ENCODE results near the gene HOXA4.
A peak's percentile ranks its signal among the peaks of the same experiment; 100 is the strongest.

The HOXA4 gene

DNA sequence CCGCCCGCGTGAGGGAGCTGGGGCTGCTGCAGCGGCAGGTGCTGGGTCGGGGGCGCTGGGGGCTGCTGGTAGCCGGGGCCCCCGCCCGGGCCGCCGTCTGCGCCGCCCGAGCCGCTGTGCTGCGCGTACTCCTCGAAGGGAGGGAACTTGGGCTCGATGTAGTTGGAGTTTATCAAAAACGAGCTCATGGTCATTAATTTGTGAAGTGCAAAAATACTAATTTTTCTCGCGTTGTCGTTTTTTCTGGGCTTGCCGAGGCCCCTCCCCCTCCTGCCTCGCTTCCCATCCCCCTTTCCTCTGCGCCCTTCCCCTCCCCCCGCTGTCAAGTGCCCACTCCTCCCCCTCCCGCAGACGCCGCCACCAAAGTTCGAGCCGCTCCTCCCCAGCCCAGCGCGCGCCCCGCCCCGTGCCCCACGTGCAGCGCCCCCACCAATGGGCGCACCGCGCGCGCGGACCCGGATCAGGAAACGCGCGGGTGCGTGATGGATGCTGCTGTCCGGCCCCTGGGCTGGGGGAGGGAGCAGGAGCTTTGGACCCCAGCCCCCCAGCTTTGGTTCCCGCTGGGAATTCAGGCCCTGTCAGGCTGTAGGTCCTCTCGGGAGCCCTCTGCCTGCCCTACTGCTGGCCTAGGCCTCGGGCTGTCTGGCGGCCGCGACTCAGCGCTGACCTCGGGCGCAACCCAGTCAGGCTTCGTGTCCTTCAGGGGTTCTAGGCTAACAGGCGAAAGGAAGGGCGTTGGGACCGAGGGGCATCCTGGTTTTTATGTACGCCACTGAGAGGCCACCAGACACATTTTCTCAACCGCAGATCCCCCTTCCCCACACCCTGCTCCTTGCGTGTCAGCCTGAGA, at the start of gene HOXA4:
Gene HOXA4, minus strand, starts transcription at position 218 of the 850 bp plus-strand sequence. Its CDS starts 24 bp downstream, at position 194.
- DNase-seq, result peak; percentile 82

- DNase-seq, result peak; percentile 87
Observed at GRCh38 chr7:27179503-27180430, 49.2 kb upstream of the HOXA4 start.

- peak; percentile 46 for DNase-seq
Observed at GRCh38 chr7:27179030-27179429, 48.5 kb upstream of the HOXA4 start.

- DNase-seq, result peak; percentile 45
Observed at GRCh38 chr7:27178366-27178765, 47.8 kb upstream of the HOXA4 start.

- peak; percentile 15 for DNase-seq
Observed at GRCh38 chr7:27177795-27178320, 47.3 kb upstream of the HOXA4 start.

GRCh38 chr7:27176962-27177794, 46.6 kb upstream of the HOXA4 start:
- DNase-seq, result peak; percentile 50

DNA sequence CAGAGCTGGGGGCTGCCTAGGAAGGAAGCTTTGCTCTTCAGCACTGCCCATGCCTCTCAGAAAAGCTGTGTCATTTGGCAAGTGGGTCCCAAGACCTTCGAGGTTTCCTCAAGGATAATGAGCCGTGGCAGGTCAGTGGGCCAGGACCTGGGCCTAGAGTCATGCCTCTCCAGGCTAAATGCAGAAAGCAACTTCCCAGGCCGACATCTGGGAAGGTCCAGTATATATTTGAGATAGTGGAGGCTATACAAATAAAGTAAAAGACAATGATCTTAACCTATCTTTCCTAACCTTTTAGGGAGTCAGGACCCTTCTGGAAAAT, 45.9 kb upstream of the HOXA4 start:
- DNase-seq, result no peak

DNA sequence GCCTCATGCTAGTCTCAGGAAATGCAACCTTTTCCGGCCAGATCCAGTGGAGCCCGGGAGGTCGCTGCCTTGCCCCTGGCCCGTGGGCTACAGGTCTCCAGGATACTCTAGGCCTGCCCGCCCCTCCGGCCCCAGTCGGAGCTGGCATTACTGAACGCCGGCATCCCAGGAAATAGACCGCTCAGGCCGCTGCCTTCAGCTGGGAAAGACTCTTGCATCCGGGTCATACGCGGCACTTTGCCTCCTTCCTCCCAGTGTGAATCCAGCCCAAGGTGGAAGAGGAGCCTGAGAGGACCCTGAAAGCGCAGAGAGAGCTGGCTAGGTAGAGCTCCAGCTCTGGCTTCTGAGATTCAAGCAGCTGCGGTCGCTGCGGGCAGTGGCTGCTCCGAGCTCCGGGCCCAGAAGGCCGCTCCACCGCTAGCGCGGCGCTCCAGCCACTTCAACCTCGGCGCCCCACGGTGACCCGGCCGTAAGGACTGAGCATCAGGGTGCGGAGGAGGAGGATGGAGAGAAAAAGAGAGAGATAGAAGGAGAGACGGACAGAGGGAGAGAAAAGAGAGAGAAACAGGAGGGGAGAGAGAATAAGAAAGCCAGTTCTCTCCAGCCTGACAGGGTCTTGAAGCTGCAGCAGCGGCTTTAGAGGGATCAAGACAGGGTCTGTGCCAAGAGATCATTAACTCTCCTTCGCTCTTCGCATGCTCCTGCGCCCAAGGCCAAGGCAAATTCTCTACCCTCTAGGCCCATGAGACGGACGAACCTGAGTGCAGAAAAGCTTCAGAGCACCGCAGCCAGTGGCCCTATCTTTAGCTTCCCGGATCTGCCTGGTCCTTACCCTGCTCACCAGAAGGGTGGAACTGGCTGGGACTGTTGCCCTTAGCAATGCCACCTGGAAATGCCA, 45.3 kb upstream of the HOXA4 start:
- DNase-seq, result peak; percentile 77

DNA sequence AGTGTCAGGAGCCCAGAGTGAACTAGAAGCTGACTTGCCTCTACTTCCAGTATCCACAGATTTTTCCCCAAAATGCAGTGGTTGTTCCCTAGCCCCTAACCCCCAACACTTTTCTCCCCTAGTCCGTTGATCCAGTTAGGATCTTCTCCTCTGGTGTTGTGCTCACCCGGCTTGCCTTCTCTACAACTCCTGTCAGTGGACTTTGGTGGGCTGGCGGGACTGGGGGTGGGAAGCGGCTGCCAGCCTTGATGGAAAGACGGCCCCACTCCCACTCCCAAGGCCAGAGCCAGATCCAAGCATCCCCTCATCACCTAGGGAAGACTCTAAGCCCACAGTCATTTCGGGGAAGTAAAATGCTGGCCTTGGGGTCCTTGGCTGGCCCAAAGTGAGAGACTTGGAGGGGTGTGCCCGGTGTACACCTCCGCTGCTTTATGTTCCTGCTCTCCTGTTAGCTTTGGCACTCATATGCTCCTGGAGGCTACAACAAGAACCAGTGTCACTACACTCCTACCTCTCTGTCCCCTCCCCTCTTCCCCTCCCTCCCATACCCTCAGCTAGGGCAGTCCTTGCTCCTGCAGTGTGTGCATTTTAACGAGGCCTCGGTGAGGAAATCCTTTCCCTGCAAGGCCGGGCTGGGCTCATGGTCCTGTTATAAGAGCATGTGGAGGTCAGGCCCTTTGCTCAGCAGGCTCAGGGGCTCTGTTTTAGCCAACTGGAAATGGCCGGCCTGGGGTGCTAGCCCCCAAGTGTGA, 44.5 kb upstream of the HOXA4 start:
- no peak for DNase-seq

GRCh38 chr7:27173956-27174873, 43.7 kb upstream of the HOXA4 start, which contains the start of gene HOXA10:
Gene HOXA10, minus strand, starts transcription at chr7:27174320. Its CDS starts 14 bp downstream, at chr7:27174306.
- peak; percentile 67 for DNase-seq

- peak; percentile 59 for DNase-seq
Observed at GRCh38 chr7:27173511-27173955, 43.0 kb upstream of the HOXA4 start.

DNA sequence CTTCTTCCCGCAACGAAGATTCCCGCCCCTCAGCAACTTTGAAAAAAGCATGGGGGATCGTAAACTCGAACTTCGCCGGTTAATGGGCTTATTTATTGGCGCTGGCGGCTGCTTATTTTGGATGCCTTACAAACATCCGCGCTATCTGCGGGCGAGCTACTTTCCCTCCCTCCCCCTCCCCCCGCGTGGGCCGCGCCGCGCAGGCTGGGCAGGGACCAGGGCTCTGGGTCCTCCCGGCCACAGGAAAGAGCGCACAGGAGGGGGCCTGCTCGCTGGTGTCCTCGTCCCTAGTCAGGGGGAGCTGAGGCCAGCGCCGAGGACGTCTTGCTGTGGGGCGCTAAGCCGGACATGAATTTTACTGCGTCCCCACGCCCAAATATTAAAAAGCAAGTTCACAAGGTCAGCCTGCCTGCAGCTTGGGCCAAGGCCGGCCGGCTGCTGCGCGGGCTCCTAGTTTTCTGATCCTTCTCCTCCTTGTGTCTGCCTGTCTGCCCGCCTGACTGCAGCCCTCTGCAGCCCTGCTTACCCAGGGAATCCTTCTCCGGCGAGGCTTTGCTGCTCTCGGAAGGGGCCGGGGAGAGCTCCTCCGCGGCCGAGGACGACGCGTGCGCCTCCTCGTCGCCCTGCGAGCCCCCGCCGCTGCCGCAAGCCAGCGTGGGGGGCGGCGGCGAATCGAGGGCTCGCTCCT, 42.4 kb upstream of the HOXA4 start:
- peak; percentile 77 for DNase-seq

GRCh38 chr7:27172315-27172774, 41.8 kb upstream of the HOXA4 start:
- peak; percentile 60 for DNase-seq

- peak; percentile 75 for DNase-seq
Observed at GRCh38 chr7:27171637-27172314, 41.2 kb upstream of the HOXA4 start.

DNA sequence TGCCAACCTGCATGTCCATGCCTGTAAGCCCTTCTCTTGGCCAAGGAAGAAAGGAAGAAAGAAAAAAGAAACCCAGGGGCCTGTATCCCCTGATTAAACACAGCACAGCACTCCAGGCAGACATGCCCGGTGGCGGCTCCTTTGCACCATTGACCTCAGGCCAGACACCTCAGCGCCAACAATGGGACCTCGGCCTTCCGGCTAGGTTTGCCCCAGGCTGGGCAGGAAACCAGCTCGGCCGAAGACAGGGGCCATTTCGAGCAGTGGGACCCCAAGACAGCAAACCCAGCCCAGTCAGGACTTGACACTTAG, 40.7 kb upstream of the HOXA4 start:
- DNase-seq, result peak; percentile 85

DNA sequence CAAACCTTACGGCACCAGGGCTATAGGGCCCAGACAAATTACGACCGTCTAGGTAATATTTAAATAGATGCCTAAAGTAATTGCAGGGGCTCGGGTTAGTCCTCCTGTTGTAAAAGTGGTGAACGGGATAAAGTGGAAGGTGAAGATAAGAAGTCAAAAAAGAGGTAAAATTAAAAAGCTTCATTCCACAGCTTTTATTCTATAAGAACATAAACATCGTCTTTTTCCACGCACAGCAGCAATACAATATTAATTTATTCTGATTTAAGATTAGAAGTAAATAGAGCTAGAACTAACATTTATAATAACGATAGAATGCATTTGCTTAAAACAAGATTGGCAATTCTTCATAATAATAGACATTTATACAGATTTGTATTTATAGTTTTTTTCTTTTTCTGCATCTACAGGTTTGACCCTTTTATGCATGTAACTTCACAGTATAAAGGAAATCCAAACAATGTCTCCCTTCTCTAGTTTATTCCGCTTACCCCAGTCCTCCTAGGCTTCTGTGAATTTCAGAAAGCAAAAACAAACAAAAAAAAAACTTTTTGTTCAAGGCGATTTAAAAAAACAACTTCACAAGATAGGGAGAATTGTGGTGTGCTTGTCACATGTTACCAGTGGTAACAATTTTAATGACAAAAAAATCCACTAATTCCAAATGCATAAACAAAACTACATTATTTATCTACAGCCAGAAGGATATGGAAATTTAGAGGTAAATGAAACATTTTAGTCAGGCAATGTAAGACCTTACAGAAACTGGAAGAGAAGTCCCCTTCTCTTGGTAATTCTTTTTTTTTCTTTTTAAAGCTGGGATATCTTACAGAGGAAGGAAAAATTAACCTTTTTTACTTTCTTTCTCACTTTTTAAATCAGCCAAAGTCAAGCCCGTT, 40.1 kb upstream of the HOXA4 start:
- DNase-seq, result no peak

Measured in islet precursor cell (in vitro differentiated cells).